ENCODE results near the gene RSPO3. TPM values are rescaled to one million over a fixed set of nuclear protein-coding genes. Genes with fewer than 3 reads are reported as not detected.

RSPO3 gene
- total and polyA plus RNA-seq, 2 of the 13 experiments (the other 11 are each of a cell fraction or from before 2014, with no cell fraction given), result not detected

DNA sequence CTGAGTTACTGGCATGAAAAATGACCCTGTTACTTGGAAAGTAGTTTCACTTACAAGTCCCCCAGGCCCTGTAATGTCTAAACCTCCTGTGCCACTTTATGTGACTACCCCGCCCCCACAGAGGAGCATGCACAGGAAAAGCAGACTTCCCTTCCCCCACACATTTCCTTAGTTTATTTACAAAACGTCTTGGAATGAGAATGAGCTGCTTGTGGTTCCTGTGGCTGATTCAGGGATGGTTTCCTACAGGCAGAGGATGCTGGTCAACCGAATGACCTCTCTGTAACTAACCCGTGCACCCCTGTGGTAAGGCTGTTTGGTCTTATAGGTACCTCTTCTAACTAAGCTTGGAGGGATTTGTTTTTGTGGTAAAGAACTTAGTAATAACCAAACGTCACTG lies 28.5 kb downstream of the RSPO3 start:
- no peak overlapping the region for H3K27ac ChIP-seq (ENCODE audit: extremely low read length, insufficient read depth, low read length)
- ATAC-seq (no peak), DNase-seq (ENCODE audit: low spot score) (no peak), FAIRE-seq (no peak)
- no peak overlapping the region for H2AFZ ChIP-seq (ENCODE audit: low read length)
- intact Hi-C loops (cut with micrococcal nuclease; ENCODE audit: unreplicated experiment) (no loop called here), in situ Hi-C loops (cut with HindIII; ENCODE audit: extremely low pct_ligation_motif_present, low pct_unique_long_range_greater_than_20kb) (no loop called here)
- H3K36me3 ChIP-seq (replicated peaks in 1 of 2; ENCODE audit: control insufficient read depth in 1 of 2, insufficient read depth in 2 of 2, low read length in 2 of 2), result no peaks in the 10 kb centered on the region
- H3K9me3 ChIP-seq (ENCODE audit: low read length), result no peaks in the 10 kb centered on the region
- 0% methylated on average over 5 of the region's 5 CpGs for WGBS (ENCODE audit: low lambda C conversion rate)
- H3K4me1 ChIP-seq (ENCODE audit: insufficient read depth, low read length), result no peaks in the 10 kb centered on the region
- no peak overlapping the region for H3K4me3 ChIP-seq (replicated peaks in 1 of 3; ENCODE audit: insufficient read depth in 1 of 3, low read depth in 2 of 3, low read length in 3 of 3)
- no peaks in the 10 kb centered on the region for H4K20me1 ChIP-seq (ENCODE audit: insufficient read depth, low read length)
- H3K4me2 ChIP-seq (ENCODE audit: low read depth, low read length), result no peak overlapping the region
- CTCF ChIA-PET (ENCODE audit: low intra/inter-chr PET ratio, low total read pairs), result no interaction called here
- H3K27me3 ChIP-seq (ENCODE audit: control insufficient read depth in 1 of 2, insufficient read depth in 2 of 2, low read length in 2 of 2), result no peaks in the 10 kb centered on the region
- BruUV-seq (replicated peaks), result no TSS peak
- POLR2A ChIA-PET, result no interaction called here
- no peak overlapping the region for H3K9ac ChIP-seq (ENCODE audit: insufficient read depth, low read depth, low read length)
- no peak for TF ChIP-seq ZNF672 (CRISPR knock-in tag; IDR thresholded peaks at IDR 0.05)
- TF ChIP-seq HDAC6 (IDR thresholded peaks at IDR 0.05; ENCODE audit: low read depth, low read length), result no peak
- TF ChIP-seq ZKSCAN5 (CRISPR knock-in tag; IDR thresholded peaks at IDR 0.05), result no peak
- no peak for TF ChIP-seq ZNF619 (CRISPR knock-in tag; IDR thresholded peaks at IDR 0.05)
- TF ChIP-seq SMC3 (IDR thresholded peaks at IDR 0.05; ENCODE audit: low read length), result no peak
- no peak for TF ChIP-seq AGO1 (IDR thresholded peaks at IDR 0.05; ENCODE audit: low read depth, low read length, poor library complexity, severe bottlenecking)
- no peak for TF ChIP-seq NR2F6 (IDR thresholded peaks at IDR 0.05)
- TF ChIP-seq NR2F6 (CRISPR knock-in tag; IDR thresholded peaks at IDR 0.05), result no peak
- TF ChIP-seq ZSCAN25 (CRISPR knock-in tag; IDR thresholded peaks at IDR 0.05), result no peak
- no peak for TF ChIP-seq ELF1 (CRISPR knock-in tag; IDR thresholded peaks at IDR 0.05)
- no peak for TF ChIP-seq ATF6 (CRISPR knock-in tag; conservative IDR thresholded peaks at IDR 0.05)
- no peak for TF ChIP-seq ZFP90 (CRISPR knock-in tag; IDR thresholded peaks at IDR 0.05; ENCODE audit: borderline replicate concordance)
- no peak for TF ChIP-seq ZNF337 (CRISPR knock-in tag; IDR thresholded peaks at IDR 0.05; ENCODE audit: borderline replicate concordance, low read depth)
- no peak for TF ChIP-seq KDM5B (CRISPR knock-in tag; IDR thresholded peaks at IDR 0.05; ENCODE audit: borderline replicate concordance)
- no peaks in the 10 kb centered on the region for H3K79me2 ChIP-seq (ENCODE audit: insufficient read depth, low read length)

Data from HepG2 (cell line).